Effector memory CD4-positive, alpha-beta T cell (primary cell): Measurements from ENCODE around the gene KCNV2.
"Not testable (repeated sequence)": the region's sequence is repeated elsewhere in the genome, so short reads cannot be mapped to it uniquely, and the experiment has no call there.

Source experiments
- DNase-seq, 3 donors: peaks; one replicate each; pipeline ENCODE4 v3.0.0-alpha.2; 2020
- H3K27ac ChIP-seq: 2 replicates; pipeline ENCODE4 v1.7.0; 2013; ENCODE audit warnings: mild to moderate bottlenecking, low read length, moderate library complexity; ENCODE audit not compliant: insufficient read depth, poor library complexity, severe bottlenecking
- H3K27me3 ChIP-seq: replicated peaks from 2 replicates; pipeline ENCODE4 v1.7.0; 2013; ENCODE audit warnings: mild to moderate bottlenecking, low read length; ENCODE audit not compliant: insufficient read depth, control insufficient read depth, poor library complexity, severe bottlenecking
- H3K36me3 ChIP-seq: 2 replicates; pipeline ENCODE4 v1.7.0; 2013; ENCODE audit warnings: mild to moderate bottlenecking, low read length, moderate library complexity; ENCODE audit not compliant: control insufficient read depth, insufficient read depth
- H3K4me1 ChIP-seq: 2 replicates; pipeline ENCODE4 v1.7.0; 2013; ENCODE audit warnings: low read length, mild to moderate bottlenecking; ENCODE audit not compliant: control insufficient read depth, insufficient read depth, poor library complexity, severe bottlenecking
- H3K4me3 ChIP-seq: 2 replicates; pipeline ENCODE4 v1.7.0; 2013; ENCODE audit warnings: low read length, low read depth, mild to moderate bottlenecking; ENCODE audit not compliant: insufficient read depth, poor library complexity, severe bottlenecking
- H3K9me3 ChIP-seq: 2 replicates; pipeline ENCODE4 v1.7.0; 2013; ENCODE audit warnings: mild to moderate bottlenecking, low read length, moderate library complexity; ENCODE audit not compliant: control insufficient read depth

Gene KCNV2

DNA sequence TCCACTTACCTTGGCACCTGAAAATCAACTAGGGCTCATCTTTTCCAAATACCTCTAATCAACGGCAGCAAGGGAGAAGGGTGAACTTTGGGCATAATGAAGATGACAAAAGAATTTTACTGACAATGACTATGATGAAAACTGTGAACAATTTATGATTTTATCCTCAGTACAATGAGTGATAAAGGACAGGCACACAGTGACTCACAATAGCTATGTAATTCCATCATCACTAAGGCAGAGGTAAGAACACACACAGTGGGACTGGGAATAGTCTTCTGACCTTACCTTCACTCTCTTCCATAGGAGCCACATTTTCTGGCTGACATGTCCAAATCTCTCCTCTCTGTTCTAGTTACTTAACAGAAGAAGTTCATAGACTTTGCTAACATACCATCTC is 26.1 kb upstream of the KCNV2 start:
- Histone ChIP-seq H3K27me3 (no peaks in the 10 kb centered on the region), H3K9me3 (no peaks in the 10 kb centered on the region), H3K4me1 (no peaks in the 10 kb centered on the region), H3K4me3 (no peak overlapping the region), H3K36me3 (no peaks in the 10 kb centered on the region), H3K27ac (no peak overlapping the region)
- DNase-seq: no peak

- H3K27me3 ChIP-seq: no peaks in the 10 kb centered on the region
- DNase-seq: no peak
- H3K4me3 ChIP-seq: no peak overlapping the region
- no peaks in the 10 kb centered on the region for H3K4me1 ChIP-seq
- H3K36me3 ChIP-seq: no peaks in the 10 kb centered on the region
- H3K27ac ChIP-seq: no peak overlapping the region
- no peaks in the 10 kb centered on the region for H3K9me3 ChIP-seq
Observed at GRCh38 chr9:2691626-2692025, 25.7 kb upstream of the KCNV2 start.

GRCh38 chr9:2693056-2693455 is 24.3 kb upstream of the KCNV2 start:
- DNase-seq: no peak
- no peak overlapping the region for H3K4me3 ChIP-seq
- H3K36me3 ChIP-seq: no peaks in the 10 kb centered on the region
- no peaks in the 10 kb centered on the region for H3K9me3 ChIP-seq
- H3K27ac ChIP-seq: no peak overlapping the region
- H3K27me3 ChIP-seq: no peaks in the 10 kb centered on the region
- no peaks in the 10 kb centered on the region for H3K4me1 ChIP-seq

DNA sequence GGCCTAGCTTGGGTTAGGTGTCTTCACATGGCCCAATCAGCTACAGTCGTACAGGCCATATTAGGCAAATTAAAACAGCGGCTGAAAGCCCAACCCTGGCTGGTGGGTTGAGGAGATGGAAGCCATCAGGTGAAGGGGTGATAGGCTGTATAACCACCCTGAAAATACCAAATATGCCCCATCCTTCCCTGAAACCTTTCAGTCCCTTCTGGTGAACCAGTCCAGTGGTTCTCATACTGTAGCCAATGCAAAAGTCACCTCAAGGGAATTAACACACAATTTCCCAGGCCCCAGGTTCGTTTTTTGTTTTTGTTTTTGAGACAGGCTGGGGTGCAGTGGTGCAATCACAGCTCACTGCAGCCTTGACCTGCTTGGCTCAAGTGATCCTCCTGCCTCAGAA is 19.8 kb upstream of the KCNV2 start:
- Histone ChIP-seq H3K27me3 (no peaks in the 10 kb centered on the region), H3K9me3 (no peaks in the 10 kb centered on the region), H3K36me3 (no peaks in the 10 kb centered on the region), H3K27ac (no peak overlapping the region), H3K4me3 (no peak overlapping the region), H3K4me1 (no peaks in the 10 kb centered on the region)
- DNase-seq: no peak

- H3K36me3 ChIP-seq: no peaks in the 10 kb centered on the region
- H3K27ac ChIP-seq: no peak overlapping the region
- H3K4me3 ChIP-seq: no peak overlapping the region
- DNase-seq: no peak
- no peaks in the 10 kb centered on the region for H3K27me3 ChIP-seq
- no peaks in the 10 kb centered on the region for H3K9me3 ChIP-seq
- H3K4me1 ChIP-seq: no peaks in the 10 kb centered on the region
Observed at GRCh38 chr9:2700398-2700797, 16.9 kb upstream of the KCNV2 start.

DNA sequence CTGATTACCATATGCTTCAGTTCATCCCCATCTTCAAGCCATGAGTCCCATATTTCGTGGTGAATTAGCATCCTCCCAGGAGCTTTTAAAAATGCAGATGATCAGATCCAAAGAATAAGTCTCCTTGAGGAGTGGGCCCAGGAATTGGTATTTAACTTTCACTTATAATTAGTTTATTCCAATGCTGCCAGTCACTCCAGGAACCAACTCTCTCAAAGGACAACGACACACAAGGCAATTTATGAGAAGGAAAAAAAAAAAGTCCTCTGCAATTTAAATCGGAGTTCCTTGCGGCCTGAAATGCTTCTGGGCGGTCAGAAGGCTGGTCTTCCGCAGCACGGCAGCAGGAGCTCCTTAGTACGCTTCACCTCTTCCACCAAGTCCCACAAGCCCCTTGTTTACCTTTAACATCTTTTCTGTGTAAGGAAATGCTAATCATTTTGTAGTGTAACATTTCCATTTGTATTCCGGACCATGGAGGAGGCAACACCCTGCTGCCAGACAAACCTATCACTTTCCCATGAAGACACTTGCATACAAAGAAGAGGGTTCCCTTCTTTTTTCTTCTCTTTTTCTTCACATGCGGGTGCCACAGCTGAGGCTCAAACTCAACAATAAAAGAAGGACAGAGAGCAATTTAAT is 16.3 kb upstream of the KCNV2 start:
- H3K27me3 ChIP-seq: no peaks in the 10 kb centered on the region
- H3K36me3 ChIP-seq: no peaks in the 10 kb centered on the region
- no peak for DNase-seq
- no peak overlapping the region for H3K27ac ChIP-seq
- H3K4me3 ChIP-seq: no peak overlapping the region
- H3K9me3 ChIP-seq: no peaks in the 10 kb centered on the region
- H3K4me1 ChIP-seq: no peaks in the 10 kb centered on the region

GRCh38 chr9:2704504-2704903 is 12.8 kb upstream of the KCNV2 start:
- Histone ChIP-seq H3K27ac (no peak overlapping the region), H3K4me1 (no peaks in the 10 kb centered on the region), H3K4me3 (no peak overlapping the region), H3K9me3 (no peaks in the 10 kb centered on the region), H3K36me3 (no peaks in the 10 kb centered on the region), H3K27me3 (no peaks in the 10 kb centered on the region)
- DNase-seq: no peak

- not testable (repeated sequence) for H3K27ac ChIP-seq, DNase-seq, H3K9me3 ChIP-seq
Observed at GRCh38 chr9:2707256-2707655, 10.1 kb upstream of the KCNV2 start.

DNA sequence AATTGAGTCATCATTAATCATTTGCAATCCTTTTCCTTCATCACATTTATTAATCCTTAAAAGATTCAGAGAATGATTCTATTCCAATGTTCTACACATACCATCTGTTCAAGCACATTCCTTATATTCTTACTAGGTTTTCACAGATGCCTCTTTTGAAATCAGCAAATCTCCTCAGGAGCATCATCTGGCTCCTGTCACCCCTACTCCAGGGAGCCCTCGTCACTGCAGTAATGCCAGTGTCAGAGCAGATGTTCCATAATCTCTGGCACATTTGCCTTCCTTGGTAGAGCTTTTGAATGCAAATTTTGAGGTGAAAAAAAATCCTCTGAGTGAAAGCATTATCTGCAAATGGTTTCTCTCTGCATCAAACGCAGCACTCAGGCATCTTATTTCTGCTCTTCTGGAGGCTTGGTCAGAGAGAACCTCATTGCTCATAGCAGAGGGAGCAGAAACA is 7.6 kb upstream of the KCNV2 start:
- Histone ChIP-seq H3K27ac (no peak overlapping the region), H3K9me3 (no peaks in the 10 kb centered on the region), H3K36me3 (no peaks in the 10 kb centered on the region), H3K4me3 (no peak overlapping the region), H3K27me3 (no peaks in the 10 kb centered on the region), H3K4me1 (no peaks in the 10 kb centered on the region)
- no peak for DNase-seq

More at GRCh38 chr9:2707256-2707655, 10.1 kb upstream of the KCNV2 start:
- H3K4me1 ChIP-seq, H3K4me3 ChIP-seq, H3K27me3 ChIP-seq, H3K36me3 ChIP-seq: not testable (repeated sequence)

DNA sequence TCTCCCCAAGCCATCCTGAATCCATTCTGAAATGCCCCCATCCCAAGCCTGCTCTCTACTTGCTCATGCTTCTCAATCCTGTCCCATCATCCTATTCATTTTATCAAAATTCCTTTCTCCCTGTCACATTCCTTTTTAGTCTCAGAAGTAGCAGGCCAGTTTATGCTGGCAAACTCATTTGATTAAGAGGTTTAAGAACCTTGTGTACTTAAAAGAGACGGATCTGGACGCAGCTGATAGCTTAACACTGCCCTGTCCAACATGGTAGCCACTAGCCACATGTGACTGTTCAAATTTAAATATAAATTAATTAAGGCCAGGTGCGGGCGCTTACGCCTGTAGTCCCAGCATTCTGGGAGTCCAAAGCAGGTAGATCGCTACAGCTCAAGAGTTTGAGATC is 5.6 kb upstream of the KCNV2 start:
- Histone ChIP-seq H3K36me3 (no peaks in the 10 kb centered on the region), H3K27me3 (no peaks in the 10 kb centered on the region), H3K4me1 (no peaks in the 10 kb centered on the region), H3K4me3 (no peak overlapping the region), H3K27ac (no peak overlapping the region), H3K9me3 (no peaks in the 10 kb centered on the region)
- no peak for DNase-seq
